RWPE2 (cell line): ENCODE data around the gene KRT79.

Source experiments
- ATAC-seq: fragments of 200-7000 bp; cut with Tn5 transposase; 3 replicates; pipeline ENCODE4 v1.9.1; 2021; ENCODE audit warnings: low read depth
- DNase-seq: peaks from one replicate; pipeline ENCODE4 v3.0.0-alpha.2; 2020; ENCODE audit warnings: low spot score
- H3K27ac ChIP-seq: fragments of 450-650 bp; 2 replicates; pipeline ENCODE4 v1.5.1; 2017; ENCODE audit warnings: mild to moderate bottlenecking; ENCODE audit not compliant: poor library complexity, severe bottlenecking
- H3K27me3 ChIP-seq: fragments of 250-450 bp; sonication (Bioruptor Pico); 2 replicates; pipeline ENCODE4 v1.5.1; 2021; ENCODE audit warnings: mild to moderate bottlenecking, moderate library complexity; ENCODE audit not compliant: insufficient read depth, poor library complexity, severe bottlenecking
- H3K36me3 ChIP-seq: fragments of 250-450 bp; sonication (Bioruptor Pico); 2 replicates; pipeline ENCODE4 v1.5.1; 2020; ENCODE audit warnings: low read depth, mild to moderate bottlenecking, moderate library complexity
- H3K4me1 ChIP-seq: fragments of 250-450 bp; sonication (Bioruptor Pico); 2 replicates; pipeline ENCODE4 v1.5.1; 2021; ENCODE audit warnings: mild to moderate bottlenecking, moderate library complexity; ENCODE audit not compliant: insufficient read depth, poor library complexity, severe bottlenecking
- H3K4me3 ChIP-seq: fragments of 250-450 bp; sonication (Bioruptor Pico); 2 replicates; pipeline ENCODE4 v1.5.1; 2021; ENCODE audit warnings: mild to moderate bottlenecking, moderate library complexity; ENCODE audit not compliant: severe bottlenecking
- H3K9me3 ChIP-seq: fragments of 250-450 bp; sonication (Bioruptor Pico); 2 replicates; pipeline ENCODE4 v1.5.1; 2021; ENCODE audit warnings: mild to moderate bottlenecking, moderate library complexity; ENCODE audit not compliant: severe bottlenecking
- CTCF ChIP-seq: fragments of 450-650 bp; IDR thresholded peaks from one replicate; pipeline ENCODE4 v1.5.1; 2017; ENCODE audit warnings: mild to moderate bottlenecking, moderate library complexity; ENCODE audit not compliant: poor library complexity, severe bottlenecking

KRT79 gene

DNA sequence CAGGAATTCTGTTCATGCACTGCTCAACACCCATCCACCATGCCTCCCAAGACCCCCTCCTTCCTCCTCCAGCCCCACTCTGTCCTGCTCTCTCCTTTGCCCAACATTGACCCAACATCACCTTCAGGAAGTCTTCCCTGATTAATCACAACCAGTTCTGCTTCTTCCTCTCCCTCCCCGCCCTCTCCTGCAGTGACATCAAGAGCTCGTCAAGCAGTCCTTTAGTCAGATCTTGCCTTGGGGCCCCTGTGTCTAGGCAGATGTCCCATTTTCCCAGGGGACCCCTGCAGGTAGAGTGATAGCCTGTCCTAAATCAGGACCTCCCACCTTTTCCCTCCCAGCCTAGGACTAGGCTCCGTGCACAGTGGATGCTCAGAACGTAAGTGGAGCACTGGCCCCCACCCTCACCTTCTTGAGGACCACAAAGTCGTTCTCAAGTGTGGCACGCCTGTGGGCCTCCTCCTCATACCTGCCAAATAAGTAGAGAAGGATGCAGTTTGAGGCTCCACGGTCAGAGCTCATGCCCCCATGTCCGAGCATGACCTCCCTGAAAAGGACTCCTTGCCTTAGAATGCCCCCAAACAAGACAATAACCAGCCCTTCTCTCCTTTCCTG, 12.4 kb upstream of the KRT79 start:
- DNase-seq (no peak), ATAC-seq (no peak)
- Histone ChIP-seq H3K27ac (no peak overlapping the region), H3K4me1 (peaks cover 13% of the 10 kb centered on the region), H3K4me3 (no peak overlapping the region), H3K27me3 (no peaks in the 10 kb centered on the region), H3K36me3 (no peaks in the 10 kb centered on the region), H3K9me3 (no peaks in the 10 kb centered on the region)
- TF ChIP-seq CTCF = no peak

DNA sequence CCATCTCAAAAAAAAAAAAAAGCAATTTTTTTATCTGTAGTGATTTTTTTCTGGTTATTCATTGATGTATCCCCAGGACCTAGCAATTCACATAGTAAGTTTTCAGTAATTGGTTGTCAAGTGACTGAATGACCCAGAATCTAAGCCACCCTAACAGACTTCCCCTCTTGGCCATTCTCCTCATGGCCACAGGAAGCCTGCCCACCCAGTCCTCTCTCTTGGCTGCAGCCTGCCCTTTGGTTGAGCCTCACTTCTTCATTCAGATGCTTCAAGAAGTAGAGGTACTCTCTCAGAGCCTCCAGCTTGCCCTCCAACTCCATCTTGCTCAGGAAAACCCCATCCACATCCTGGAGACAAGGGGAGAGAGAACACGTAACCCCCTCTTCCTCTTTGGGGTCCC, 11.8 kb upstream of the KRT79 start:
- ATAC-seq = no peak
- no peak for DNase-seq
- Histone ChIP-seq H3K4me1 (peaks cover 13% of the 10 kb centered on the region), H3K27me3 (no peaks in the 10 kb centered on the region), H3K27ac (no peak overlapping the region), H3K36me3 (no peaks in the 10 kb centered on the region), H3K4me3 (no peak overlapping the region), H3K9me3 (no peaks in the 10 kb centered on the region)
- no peak for TF ChIP-seq CTCF

- Histone ChIP-seq H3K27ac (no peak overlapping the region), H3K36me3 (no peaks in the 10 kb centered on the region), H3K4me3 (no peak overlapping the region), H3K4me1 (peaks cover 13% of the 10 kb centered on the region), H3K27me3 (no peaks in the 10 kb centered on the region), H3K9me3 (no peaks in the 10 kb centered on the region)
- DNase-seq (no peak), ATAC-seq (no peak)
- TF ChIP-seq CTCF = no peak
These were observed 10.3 kb upstream of the KRT79 start for GRCh38 chr12:52844386-52844785.

DNA sequence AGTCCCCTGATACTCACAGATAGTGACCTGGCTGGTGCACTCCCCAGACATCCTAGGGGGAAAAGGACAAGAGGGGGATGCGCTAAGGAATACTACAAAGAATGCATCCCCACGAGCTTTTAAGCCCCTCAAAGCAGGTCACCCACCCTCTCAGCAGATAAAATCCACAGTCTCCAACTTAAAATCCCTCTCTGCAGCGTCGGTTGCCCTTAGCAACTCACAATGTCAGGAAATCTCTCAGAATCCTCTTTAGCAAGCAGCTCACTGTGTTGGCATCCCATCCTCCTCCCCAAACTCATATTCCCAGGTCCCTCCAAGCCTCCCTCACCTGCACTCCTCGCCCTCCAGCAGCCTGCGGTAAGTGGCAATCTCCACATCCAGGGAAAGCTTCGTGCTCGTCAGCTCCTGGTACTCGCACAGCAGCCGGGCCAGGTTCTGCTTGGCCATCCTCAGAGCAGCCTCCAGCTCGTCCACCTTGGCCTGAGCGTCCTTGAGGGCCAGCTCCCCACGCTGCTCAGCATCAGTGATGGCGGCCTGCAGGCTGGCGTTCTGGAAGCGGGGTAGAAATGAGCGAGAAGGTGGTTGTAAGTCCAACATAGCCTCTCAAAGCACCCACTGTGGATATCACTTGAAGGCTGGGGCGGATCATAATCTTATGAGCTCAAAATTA, 5.5 kb upstream of the KRT79 start:
- Histone ChIP-seq H3K9me3 (no peaks in the 10 kb centered on the region), H3K27ac (no peak overlapping the region), H3K27me3 (no peaks in the 10 kb centered on the region), H3K4me3 (no peak overlapping the region), H3K36me3 (no peaks in the 10 kb centered on the region), H3K4me1 (peaks cover 8% of the 10 kb centered on the region)
- ATAC-seq (no peak), DNase-seq (no peak)
- no peak for TF ChIP-seq CTCF
